Gastroesophageal sphincter (tissue), 2 donors: ENCODE results near the gene TBATA.

ENCODE experiments used
- EP300 ChIP-seq: sonication (generic); formaldehyde crosslinking; IDR thresholded peaks from one replicate; pipeline ENCODE4 v1.6.1; 2017; ENCODE audit warnings: antibody characterized with exemption, mild to moderate bottlenecking
- POLR2A ChIP-seq, 2 donors: fragments of 450-650 bp; IDR thresholded peaks; one replicate each; pipeline ENCODE4 v1.6.1; 2017; ENCODE audit warnings: antibody characterized with exemption in 2 of 2, mild to moderate bottlenecking in 2 of 2, moderate library complexity in 1 of 2

GRCh38 chr10:70812814-70813213 lies 27.6 kb upstream of the TBATA start:
- TF ChIP-seq EP300 (no peak), POLR2A (IDR thresholded peaks at IDR 0.05) (no peak)
